Activated naive CD8-positive, alpha-beta T cell (primary cell): ENCODE data around the gene ATP6V0A4.
"Not testable (repeated sequence)": the region's sequence is repeated elsewhere in the genome, so short reads cannot be mapped to it uniquely, and the experiment has no call there.

Experiments
- H3K27ac Mint-ChIP-seq: one replicate; pipeline ENCODE4 v1.8.0; 2021; ENCODE audit warnings: mixed read lengths
- H3K27me3 Mint-ChIP-seq: one replicate; pipeline ENCODE4 v1.8.0; 2021; ENCODE audit warnings: mixed read lengths
- H3K36me3 Mint-ChIP-seq: one replicate; pipeline ENCODE4 v1.8.0; 2021; ENCODE audit warnings: mixed read lengths
- H3K4me1 Mint-ChIP-seq: one replicate; pipeline ENCODE4 v1.8.0; 2021; ENCODE audit warnings: low read depth, mixed read lengths
- H3K4me3 Mint-ChIP-seq: one replicate; pipeline ENCODE4 v1.8.0; 2021; ENCODE audit warnings: mild to moderate bottlenecking, mixed read lengths
- H3K9me3 Mint-ChIP-seq: one replicate; pipeline ENCODE4 v1.8.0; 2021; ENCODE audit warnings: low read depth, mixed read lengths

Gene ATP6V0A4

GRCh38 chr7:138710536-138711385 lies 87.2 kb downstream of the ATP6V0A4 start:
- Mint-ChIP-seq H3K9me3 (no peaks in the 10 kb centered on the region), H3K4me3 (no peak overlapping the region), H3K27ac (no peak overlapping the region), H3K4me1 (peaks cover 7% of the 10 kb centered on the region), H3K36me3 (no peaks in the 10 kb centered on the region), H3K27me3 (no peaks in the 10 kb centered on the region)

- Mint-ChIP-seq H3K4me1 (no peaks in the 10 kb centered on the region), H3K27ac (no peak overlapping the region)
These were observed 92.8 kb downstream of the ATP6V0A4 start for GRCh38 chr7:138705167-138705566.

GRCh38 chr7:138701537-138701923 lies 96.5 kb downstream of the ATP6V0A4 start:
- H3K36me3 Mint-ChIP-seq, result no peaks in the 10 kb centered on the region
- H3K4me1 Mint-ChIP-seq, result no peaks in the 10 kb centered on the region
- no peak overlapping the region for H3K27ac Mint-ChIP-seq
- no peak overlapping the region for H3K4me3 Mint-ChIP-seq
- no peaks in the 10 kb centered on the region for H3K27me3 Mint-ChIP-seq
- H3K9me3 Mint-ChIP-seq, result no peaks in the 10 kb centered on the region

More at GRCh38 chr7:138705167-138705566, 92.8 kb downstream of the ATP6V0A4 start:
- Mint-ChIP-seq H3K4me3 (no peak overlapping the region), H3K9me3 (no peaks in the 10 kb centered on the region), H3K27me3 (no peaks in the 10 kb centered on the region), H3K36me3 (no peaks in the 10 kb centered on the region)

DNA sequence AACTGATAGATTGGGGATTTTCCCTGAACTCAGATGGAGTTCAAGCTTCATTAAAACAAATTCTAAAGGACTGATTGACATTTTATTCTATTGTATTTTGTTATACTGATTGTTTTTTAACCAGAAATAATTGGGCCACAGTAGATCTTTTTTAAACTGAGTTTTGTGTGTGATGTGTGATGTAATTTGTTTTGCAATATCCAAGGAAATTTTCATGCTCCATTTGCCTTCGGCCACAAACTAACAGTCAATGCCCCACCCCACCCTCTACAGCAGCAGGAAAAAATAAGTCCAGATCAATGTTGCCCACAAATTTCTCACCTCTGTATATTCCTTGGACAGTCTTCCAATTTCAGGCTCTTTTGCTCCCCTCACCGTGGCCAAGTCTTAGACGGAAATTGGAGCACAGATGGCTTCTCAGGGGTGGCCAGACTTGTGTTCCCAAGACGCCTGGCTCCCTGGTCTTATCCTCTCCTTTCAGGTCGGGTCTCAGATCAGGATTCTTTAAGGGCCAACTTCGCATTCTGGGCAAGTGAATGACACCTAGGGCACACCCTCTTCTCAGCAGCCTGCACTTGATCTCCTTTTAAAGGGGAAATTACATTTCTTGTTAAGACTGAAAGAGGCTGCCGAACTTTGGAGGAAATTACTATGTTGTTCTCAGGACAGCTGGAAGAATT lies 97.0 kb downstream of the ATP6V0A4 start, which contains the start of gene SVOPL:
TSS of gene SVOPL (minus strand) at position 506 of the 680 bp plus-strand sequence. CDS start 22,317 bp downstream, outside the sequence.
- Mint-ChIP-seq H3K27ac (no peak within 1 kb of the TSS), H3K9me3 (no peaks in the 10 kb centered on the region), H3K4me3 (no peak within 1 kb of the TSS), H3K4me1 (no peaks in the 10 kb centered on the region), H3K27me3 (no peaks in the 10 kb centered on the region), H3K36me3 (no peaks in the 10 kb centered on the region)

DNA sequence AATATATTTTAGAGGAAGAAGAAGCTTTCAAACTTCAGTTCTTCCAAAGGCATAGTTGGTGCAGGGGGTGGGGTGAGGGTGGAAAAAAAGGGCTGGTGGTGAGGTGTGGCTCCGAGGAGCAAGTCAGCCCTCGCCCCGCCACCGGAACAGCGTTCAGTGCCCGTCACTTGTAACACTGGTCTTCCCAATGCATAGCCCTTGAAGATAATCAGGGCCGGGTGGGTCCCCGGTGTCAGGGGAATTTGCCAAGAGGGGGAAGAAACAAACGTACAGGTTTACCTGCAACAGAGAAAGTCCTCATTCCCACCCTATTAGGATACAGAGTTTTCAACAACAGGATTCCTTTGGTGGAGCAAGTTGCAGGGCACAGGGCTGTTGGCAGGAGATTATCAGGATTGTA lies 98.3 kb downstream of the ATP6V0A4 start:
- Mint-ChIP-seq H3K27ac (no peak overlapping the region), H3K4me1 (no peaks in the 10 kb centered on the region), H3K36me3 (no peaks in the 10 kb centered on the region), H3K9me3 (no peaks in the 10 kb centered on the region), H3K4me3 (no peak overlapping the region), H3K27me3 (no peaks in the 10 kb centered on the region)

DNA sequence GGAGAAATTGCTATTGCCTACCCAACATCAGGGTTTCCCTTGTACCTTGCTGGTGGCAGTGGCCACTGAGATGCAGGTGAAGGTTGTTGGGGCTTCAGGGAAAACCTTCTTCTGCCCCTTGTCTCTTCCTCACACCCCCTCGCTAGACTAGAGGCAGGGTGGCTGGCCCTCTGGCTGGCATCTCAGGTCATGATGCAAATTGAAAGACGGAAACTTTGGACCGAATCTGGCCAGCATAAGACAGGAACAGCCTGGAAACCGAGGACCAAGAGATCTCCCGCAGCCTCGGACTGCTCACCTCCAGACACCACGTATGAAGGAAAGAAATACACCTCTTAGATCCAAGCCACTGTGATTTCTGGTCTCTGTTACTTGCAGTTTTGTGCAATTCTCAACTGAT lies 99.7 kb downstream of the ATP6V0A4 start:
- no peaks in the 10 kb centered on the region for H3K27me3 Mint-ChIP-seq
- no peaks in the 10 kb centered on the region for H3K9me3 Mint-ChIP-seq

DNA sequence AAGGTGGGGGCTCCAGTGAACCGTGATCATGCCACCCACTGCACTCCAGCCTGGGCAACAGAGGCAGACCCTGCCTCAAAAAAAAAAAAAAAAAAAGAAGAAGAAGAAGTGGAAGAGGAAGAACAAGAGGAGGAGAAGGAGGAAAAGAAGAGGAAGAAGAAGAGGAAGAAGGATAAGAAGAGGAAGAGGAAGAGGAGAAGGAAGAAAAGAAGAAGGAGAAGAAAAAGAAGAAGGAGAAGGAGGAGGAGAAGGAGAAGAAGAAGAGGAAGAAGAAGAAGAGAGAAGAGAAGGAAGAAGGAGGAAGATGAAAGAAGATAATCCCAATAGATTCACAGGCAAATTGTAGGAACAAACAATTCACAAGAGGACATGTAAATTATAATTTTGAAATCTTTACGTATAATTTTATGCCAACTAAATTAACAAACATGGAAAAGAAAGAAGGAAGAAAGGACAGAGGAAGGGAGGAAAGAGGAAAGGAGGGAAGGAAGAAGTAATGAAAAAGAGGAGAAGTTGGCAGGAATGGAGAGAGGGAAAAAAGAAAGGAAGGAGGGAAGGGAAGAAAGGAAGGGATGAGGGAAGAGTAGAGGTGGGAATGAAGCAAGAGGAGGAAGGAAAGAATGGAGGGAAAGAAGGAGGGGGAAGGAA lies 100.3 kb downstream of the ATP6V0A4 start:
- Mint-ChIP-seq H3K36me3 (no peaks in the 10 kb centered on the region), H3K9me3 (no peaks in the 10 kb centered on the region), H3K4me3 (no peak overlapping the region), H3K27me3 (no peaks in the 10 kb centered on the region), H3K4me1 (no peaks in the 10 kb centered on the region), H3K27ac (no peak overlapping the region)

More for the DNA sequence above, 99.7 kb downstream of the ATP6V0A4 start:
- Mint-ChIP-seq H3K4me3 (no peak overlapping the region), H3K4me1 (no peaks in the 10 kb centered on the region), H3K36me3 (no peaks in the 10 kb centered on the region), H3K27ac (no peak overlapping the region)

DNA sequence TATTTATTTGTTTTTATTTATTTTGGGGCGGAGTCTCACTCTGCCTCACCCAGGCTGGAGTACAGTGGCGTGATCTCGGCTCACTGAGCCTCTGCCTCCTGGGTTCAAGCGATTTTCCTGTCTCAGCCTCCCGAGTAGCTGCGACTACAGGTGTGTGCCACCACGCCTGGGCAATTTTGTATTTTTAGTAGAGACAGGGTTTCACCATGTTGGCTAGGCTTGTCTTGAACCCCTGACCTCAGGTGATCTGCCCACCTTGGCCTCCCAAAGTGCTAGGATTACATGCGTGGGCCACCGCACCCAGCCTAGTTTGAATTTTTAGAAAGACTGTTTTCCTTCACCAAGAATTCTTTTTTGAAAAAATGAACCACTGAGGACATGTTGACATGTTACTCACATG lies 102.2 kb downstream of the ATP6V0A4 start:
- H3K4me1 Mint-ChIP-seq, H3K4me3 Mint-ChIP-seq, H3K9me3 Mint-ChIP-seq, H3K36me3 Mint-ChIP-seq, H3K27ac Mint-ChIP-seq, H3K27me3 Mint-ChIP-seq: not testable (repeated sequence)

DNA sequence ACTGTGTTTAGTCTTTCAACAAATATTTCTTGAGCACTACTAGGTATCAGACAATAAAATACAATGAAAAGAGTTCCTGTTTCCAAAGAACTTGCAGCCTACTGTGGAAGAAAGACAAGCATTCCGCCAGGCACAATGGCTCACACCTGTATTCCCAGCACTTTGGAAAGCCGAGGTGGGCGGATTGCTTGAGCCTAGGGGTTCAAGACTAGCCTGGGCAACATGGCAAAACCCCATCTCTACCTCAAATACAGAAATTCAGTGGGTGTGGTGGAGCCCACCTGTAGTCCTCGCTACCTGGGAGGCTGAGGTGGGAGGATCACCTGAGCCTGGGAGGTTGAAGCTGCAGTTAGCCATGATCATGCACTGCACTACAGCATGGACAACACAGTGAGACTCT lies 102.9 kb downstream of the ATP6V0A4 start:
- Mint-ChIP-seq H3K36me3 (no peaks in the 10 kb centered on the region), H3K27ac (no peak overlapping the region), H3K9me3 (no peaks in the 10 kb centered on the region), H3K4me1 (no peaks in the 10 kb centered on the region), H3K27me3 (no peaks in the 10 kb centered on the region), H3K4me3 (no peak overlapping the region)

- Mint-ChIP-seq H3K27ac (no peak overlapping the region), H3K9me3 (peaks cover 5% of the 10 kb centered on the region), H3K4me3 (no peak overlapping the region), H3K36me3 (peaks cover 6% of the 10 kb centered on the region), H3K4me1 (no peaks in the 10 kb centered on the region), H3K27me3 (no peaks in the 10 kb centered on the region)
These were observed 106.8 kb downstream of the ATP6V0A4 start for GRCh38 chr7:138691178-138691577.

DNA sequence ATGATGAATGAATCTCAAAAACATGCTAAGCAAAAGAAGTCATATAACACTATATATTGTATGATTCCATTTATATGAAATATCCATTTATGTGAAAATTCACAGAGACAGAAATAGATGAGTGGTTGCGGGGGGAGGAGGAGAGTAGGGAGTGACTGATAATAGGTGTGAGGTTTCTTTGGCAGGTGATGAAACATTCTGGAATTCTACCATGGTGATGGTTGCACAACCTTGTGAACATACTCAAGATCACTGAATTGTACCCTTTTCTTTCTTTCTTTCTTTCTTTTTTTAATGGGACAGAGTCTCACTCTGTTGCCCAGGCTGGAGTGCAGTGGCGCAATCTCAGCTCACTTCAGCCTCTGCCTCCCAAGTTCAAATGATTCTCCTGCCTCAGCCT lies 107.5 kb downstream of the ATP6V0A4 start:
- H3K36me3 Mint-ChIP-seq, result peaks cover 6% of the 10 kb centered on the region
- no peaks in the 10 kb centered on the region for H3K27me3 Mint-ChIP-seq
- no peak overlapping the region for H3K27ac Mint-ChIP-seq
- H3K4me3 Mint-ChIP-seq, result no peak overlapping the region
- no peaks in the 10 kb centered on the region for H3K4me1 Mint-ChIP-seq
- peaks cover 5% of the 10 kb centered on the region for H3K9me3 Mint-ChIP-seq

DNA sequence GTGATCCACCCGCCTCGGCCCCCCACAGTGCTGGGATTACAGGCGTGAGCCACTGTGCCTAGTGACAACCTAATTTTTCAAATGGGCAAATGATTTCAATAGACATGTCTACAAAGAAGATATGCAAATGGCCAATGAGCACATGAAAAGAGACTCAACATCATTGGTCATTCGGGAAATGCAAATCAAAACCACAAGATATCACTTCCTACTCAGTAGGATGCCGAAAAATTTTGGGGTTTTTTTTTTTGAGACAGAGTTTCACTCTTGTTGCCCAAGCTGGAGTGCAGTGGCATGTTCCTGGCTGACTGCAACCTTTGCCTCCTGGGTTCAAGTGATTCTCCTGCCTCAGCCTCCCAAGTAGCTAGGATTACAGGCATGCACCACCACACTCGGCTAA lies 110.0 kb downstream of the ATP6V0A4 start:
- not testable (repeated sequence) for H3K27me3 Mint-ChIP-seq, H3K4me1 Mint-ChIP-seq, H3K9me3 Mint-ChIP-seq, H3K4me3 Mint-ChIP-seq, H3K36me3 Mint-ChIP-seq, H3K27ac Mint-ChIP-seq

DNA sequence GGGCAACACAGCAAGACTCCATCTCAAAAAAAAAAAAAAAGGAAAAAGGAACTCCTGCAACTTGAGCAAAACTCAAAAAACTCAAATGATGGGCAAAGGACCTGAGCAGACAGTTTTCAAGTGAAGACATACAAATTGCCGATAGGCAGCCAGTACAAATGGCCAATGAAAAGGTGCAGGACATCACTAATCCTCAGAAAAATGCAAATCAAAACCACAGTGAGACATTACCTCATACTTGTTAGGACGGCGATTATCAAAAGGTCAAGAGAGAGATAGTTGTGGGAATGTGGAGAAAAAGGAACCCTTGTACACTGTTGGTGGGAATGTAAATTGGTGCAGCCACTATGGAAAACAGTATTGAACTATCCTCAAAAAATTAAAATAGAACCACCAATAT lies 113.7 kb downstream of the ATP6V0A4 start:
- Mint-ChIP-seq H3K4me3 (no peak overlapping the region), H3K9me3 (peaks cover 5% of the 10 kb centered on the region), H3K36me3 (peaks cover 8% of the 10 kb centered on the region), H3K4me1 (no peaks in the 10 kb centered on the region), H3K27ac (no peak overlapping the region), H3K27me3 (no peaks in the 10 kb centered on the region)

- H3K36me3 Mint-ChIP-seq, result no peaks in the 10 kb centered on the region
- H3K27me3 Mint-ChIP-seq, result no peaks in the 10 kb centered on the region
- no peaks in the 10 kb centered on the region for H3K9me3 Mint-ChIP-seq
- H3K27ac Mint-ChIP-seq, result no peak overlapping the region
- no peak overlapping the region for H3K4me3 Mint-ChIP-seq
- H3K4me1 Mint-ChIP-seq, result no peaks in the 10 kb centered on the region
These were observed 118.2 kb downstream of the ATP6V0A4 start for GRCh38 chr7:138679793-138680192.

DNA sequence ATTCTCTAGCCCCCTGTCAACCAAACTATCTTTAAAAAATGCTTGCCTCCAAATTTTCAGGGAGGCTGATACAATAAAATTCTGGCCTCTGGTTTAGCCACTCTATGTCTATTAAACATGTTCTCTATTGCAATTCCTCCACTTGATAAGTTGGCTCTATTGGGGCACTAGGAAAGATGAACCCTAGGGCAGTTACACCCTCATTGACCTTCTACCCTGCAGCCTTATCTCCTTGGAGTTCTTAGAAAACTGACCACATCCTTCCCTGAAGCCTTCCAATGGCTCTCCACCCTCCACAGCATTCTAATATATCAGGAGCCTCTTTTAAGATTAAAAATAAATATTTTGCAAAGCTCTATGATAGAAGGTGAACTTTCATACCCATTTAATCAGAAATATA lies 127.4 kb downstream of the ATP6V0A4 start:
- Mint-ChIP-seq H3K9me3 (no peaks in the 10 kb centered on the region), H3K27me3 (no peaks in the 10 kb centered on the region), H3K4me3 (no peak overlapping the region), H3K36me3 (no peaks in the 10 kb centered on the region), H3K27ac (no peak overlapping the region), H3K4me1 (peaks cover 3% of the 10 kb centered on the region)
